Liver (tissue), 9 donors: ENCODE results near the gene CBFB. TPM values are rescaled to one million over a fixed set of nuclear protein-coding genes. Genes with fewer than 3 reads are reported as not detected.

Experiments
- DNase-seq: peaks from one replicate; pipeline ENCODE4 v3.0.0-alpha.2; 2017; ENCODE audit warnings: low spot score
- H3K27ac ChIP-seq, 2 donors: one replicate each; pipeline ENCODE4 v1.7.0; 2013; ENCODE audit warnings: inconsistent platforms in 2 of 2, low read length in 2 of 2, control low read depth in 1 of 2, low read depth in 1 of 2, mild to moderate bottlenecking in 1 of 2
- H3K27me3 ChIP-seq, 4 donors: one replicate each; pipeline versions ENCODE4 v1.6.1 to v1.7.0; 2013; ENCODE audit warnings: low read length in 3 of 4, inconsistent platforms in 1 of 4, mild to moderate bottlenecking in 1 of 4, moderate library complexity in 1 of 4; ENCODE audit not compliant: control insufficient read depth in 4 of 4, insufficient read depth in 4 of 4
- H3K36me3 ChIP-seq, 4 donors: one replicate each; pipeline versions ENCODE4 v1.6.1 to v1.7.0; 2013; ENCODE audit warnings: low read length in 3 of 4, mild to moderate bottlenecking in 3 of 4, low read depth in 1 of 4, moderate library complexity in 1 of 4; ENCODE audit not compliant: control insufficient read depth in 4 of 4, insufficient read depth in 3 of 4
- H3K4me1 ChIP-seq, 4 donors: one replicate each; pipeline versions ENCODE4 v1.6.1 to v1.7.0; 2013; ENCODE audit warnings: low read length in 3 of 4, mild to moderate bottlenecking in 3 of 4, moderate library complexity in 1 of 4; ENCODE audit not compliant: control insufficient read depth in 4 of 4, insufficient read depth in 4 of 4
- H3K4me3 ChIP-seq, 3 donors: one replicate each; pipeline versions ENCODE4 v1.6.1 to v1.7.0; 2013; ENCODE audit warnings: low read length in 3 of 3, control low read depth in 1 of 3, low read depth in 1 of 3, mild to moderate bottlenecking in 1 of 3
- H3K9ac ChIP-seq, 2 donors: one replicate each; pipeline ENCODE4 v1.7.0; 2013; ENCODE audit warnings: low read length in 2 of 2, mild to moderate bottlenecking in 2 of 2, moderate library complexity in 2 of 2, control low read depth in 1 of 2, low read depth in 1 of 2
- H3K9me3 ChIP-seq, 4 donors: one replicate each; pipeline versions ENCODE4 v1.6.1 to v1.7.0; 2013; ENCODE audit warnings: low read length in 3 of 4; ENCODE audit not compliant: control insufficient read depth in 4 of 4
- ATF3 ChIP-seq: IDR thresholded peaks from 2 replicates; pipeline ENCODE4 v1.6.1; 2016; ENCODE audit warnings: antibody characterized with exemption
- CTCF ChIP-seq: fragments of 150-350 bp; IDR thresholded peaks from 2 replicates; pipeline ENCODE4 v1.5.1; 2017; ENCODE audit warnings: improper control_type of control experiment, low read depth, low read length; ENCODE audit not compliant: missing input control
- FOXA1 ChIP-seq: IDR thresholded peaks from 2 replicates; pipeline ENCODE4 v1.6.1; 2016; ENCODE audit warnings: antibody characterized with exemption
- FOXA2 ChIP-seq: IDR thresholded peaks from 2 replicates; pipeline ENCODE4 v1.6.1; 2016; ENCODE audit warnings: antibody characterized with exemption
- GABPA ChIP-seq, 2 donors: IDR thresholded peaks in 1 of 2; conservative IDR thresholded peaks in 1 of 2; 2 replicates each; pipeline ENCODE4 v1.6.1; 2016; ENCODE audit warnings: antibody characterized with exemption in 2 of 2, mild to moderate bottlenecking in 1 of 2, moderate library complexity in 1 of 2
- HNF4G ChIP-seq: IDR thresholded peaks from 2 replicates; pipeline ENCODE4 v1.6.1; 2016; ENCODE audit warnings: antibody characterized with exemption
- JUND ChIP-seq, 2 donors: IDR thresholded peaks; 2 replicates each; pipeline ENCODE4 v1.6.1; 2016; ENCODE audit warnings: antibody characterized with exemption in 2 of 2
- MAX ChIP-seq: IDR thresholded peaks from 2 replicates; pipeline ENCODE4 v1.6.1; 2016; ENCODE audit warnings: antibody characterized with exemption
- NR2F2 ChIP-seq: IDR thresholded peaks from 2 replicates; pipeline ENCODE4 v1.6.1; 2016; ENCODE audit warnings: antibody characterized with exemption
- REST ChIP-seq: IDR thresholded peaks from 2 replicates; pipeline ENCODE4 v1.6.1; 2016; ENCODE audit warnings: antibody characterized with exemption, mild to moderate bottlenecking
- RXRA ChIP-seq, 2 donors: IDR thresholded peaks; 2 replicates each; pipeline ENCODE4 v1.6.1; 2017 to 2018; ENCODE audit warnings: antibody characterized with exemption in 2 of 2, mild to moderate bottlenecking in 1 of 2
- TAF1 ChIP-seq: conservative IDR thresholded peaks from 2 replicates; pipeline ENCODE4 v1.6.1; 2016; ENCODE audit warnings: antibody characterized with exemption, mild to moderate bottlenecking
- YY1 ChIP-seq: IDR thresholded peaks from 2 replicates; pipeline ENCODE4 v1.6.1; 2016; ENCODE audit warnings: antibody characterized with exemption, mild to moderate bottlenecking
- ZBTB33 ChIP-seq: IDR thresholded peaks from 2 replicates; pipeline ENCODE4 v1.6.1; 2016; ENCODE audit warnings: antibody characterized with exemption
- WGBS: extraction: QIAGEN DNeasy Blood & Tissue Kit; methylation state at CpG from one replicate; pipeline ENCODE4 v1.1.7; 2013; 5-methylcytosine and 5-hydroxymethylcytosine counted together
- polyA plus RNA-seq, 2 donors: library from polyadenylated mRNA; stranded (reverse) in 1 of 2; unstranded in 1 of 2; fragments of 200-250 nt in 1 of 2; fragments of >200 nt in 1 of 2; fragmentation: Nextera tagmentation in 1 of 2; extraction: Ambion mirVana in 1 of 2; gene quantifications; one replicate each; pipeline versions ENCODE4 v1.2.1 to v1.2.3, GENCODE V29; 2013 to 2015
- total RNA-seq, 2 donors: library from RNA; depleted of rRNA; stranded (reverse); fragments of >200 nt; gene quantifications; one replicate each; pipeline ENCODE4 v1.2.3, GENCODE V29; 2014
- donor health status: healthy.
- donor health status: healthy.
- donor health status: healthy.
- donor health status: healthy.
- donor health status: healthy.

Gene CBFB
- total and polyA plus RNA-seq, 4 donors, result 6.8 to 19.3 (median 11.2) TPM

- Histone ChIP-seq H3K4me3 (no peak overlapping the region), H3K36me3 (peaks cover 0 to 3% (median 0%) of the 10 kb centered on the region in 4 donors), H3K27me3 (no peaks in the 10 kb centered on the region), H3K9ac (no peak overlapping the region), H3K4me1 (no peaks in the 10 kb centered on the region), H3K27ac (no peak overlapping the region), H3K9me3 (no peaks in the 10 kb centered on the region)
- 95% methylated on average over 4 of the region's 4 CpGs for WGBS
- DNase-seq, result no peak
- TF ChIP-seq FOXA1 (no peak), NR2F2 (no peak), MAX (no peak), GABPA (IDR thresholded peaks at IDR 0.05 in 1 of 2, conservative IDR thresholded peaks at IDR 0.05 in 1 of 2) (no peak), ATF3 (no peak), FOXA2 (no peak), ZBTB33 (no peak), REST (no peak), CTCF (no peak), RXRA (IDR thresholded peaks at IDR 0.05) (no peak), YY1 (no peak), JUND (IDR thresholded peaks at IDR 0.05) (no peak), HNF4G (no peak)
Measured at GRCh38 chr16:67091906-67092566, 63.1 kb downstream of the CBFB start.

GRCh38 chr16:67093098-67093726, 64.3 kb downstream of the CBFB start:
- H3K9me3 ChIP-seq, result no peaks in the 10 kb centered on the region
- H3K27me3 ChIP-seq, result no peaks in the 10 kb centered on the region
- H3K4me1 ChIP-seq, result no peaks in the 10 kb centered on the region
- peaks cover 0 to 3% (median 0%) of the 10 kb centered on the region in 4 donors for H3K36me3 ChIP-seq
- no peak overlapping the region for H3K27ac ChIP-seq
- H3K9ac ChIP-seq, result no peak overlapping the region
- 94% methylated on average over 4 of the region's 4 CpGs for WGBS
- no peak for DNase-seq
- H3K4me3 ChIP-seq, result no peak overlapping the region
- no peak for TF ChIP-seq NR2F2
- TF ChIP-seq GABPA (IDR thresholded peaks at IDR 0.05 in 1 of 2, conservative IDR thresholded peaks at IDR 0.05 in 1 of 2), result no peak
- TF ChIP-seq FOXA1, result no peak
- TF ChIP-seq HNF4G, result no peak
- no peak for TF ChIP-seq TAF1
- no peak for TF ChIP-seq CTCF
- no peak for TF ChIP-seq REST
- TF ChIP-seq ATF3, result no peak
- no peak for TF ChIP-seq JUND (IDR thresholded peaks at IDR 0.05)
